Right atrium auricular region (tissue), 2 donors: ENCODE results near the gene DLG1. TPM values are rescaled to one million over a fixed set of nuclear protein-coding genes. Genes with fewer than 3 reads are reported as not detected.

Source experiments
- DNase-seq: peaks from one replicate; pipeline ENCODE4 v3.0.0-alpha.2; 2019; ENCODE audit warnings: low spot score
- H3K27ac ChIP-seq, 2 donors: fragments of 200-600 bp; sonication (generic); 1 replicate in 1 of 2; 2 replicates in 1 of 2; pipeline ENCODE4 v1.5.1; 2016 to 2019
- H3K27me3 ChIP-seq, 2 donors: fragments of 200-600 bp; sonication (generic); one replicate each; pipeline versions ENCODE4 v1.5.1 to v1.6.0; 2017 to 2019
- H3K36me3 ChIP-seq: fragments of 200-600 bp; sonication (generic); one replicate; pipeline ENCODE4 v1.5.1; 2016
- H3K4me1 ChIP-seq, 2 donors: fragments of 200-600 bp; sonication (generic); one replicate each; pipeline versions ENCODE4 v1.5.1 to v1.6.0; 2017 to 2019
- H3K4me3 ChIP-seq, 2 donors: fragments of 200-600 bp; sonication (generic); 1 replicate in 1 of 2; 2 replicates in 1 of 2; pipeline ENCODE4 v1.5.1; 2017 to 2019; ENCODE audit warnings: mild to moderate bottlenecking in 1 of 2, moderate library complexity in 1 of 2
- H3K9me3 ChIP-seq, 2 donors: fragments of 200-600 bp; sonication (generic); one replicate each; pipeline ENCODE4 v1.5.1; 2019
- total RNA-seq, 2 donors: library from RNA; depleted of rRNA; stranded (reverse); fragments of >200 nt; gene quantifications; one replicate each; pipeline ENCODE4 v1.1.0, GENCODE V29; 2016
- TF ChIP-seq, protein P1 (sequence below), 2 donors: fragments of 200-600 bp; sonication (generic); IDR thresholded peaks; one replicate each; pipeline ENCODE4 v1.5.1; 2019; ENCODE audit warnings: antibody characterized with exemption in 2 of 2

Gene DLG1
- total RNA-seq, 2 donors from 2014 or later = 24.4 to 49.9 TPM

DNA sequence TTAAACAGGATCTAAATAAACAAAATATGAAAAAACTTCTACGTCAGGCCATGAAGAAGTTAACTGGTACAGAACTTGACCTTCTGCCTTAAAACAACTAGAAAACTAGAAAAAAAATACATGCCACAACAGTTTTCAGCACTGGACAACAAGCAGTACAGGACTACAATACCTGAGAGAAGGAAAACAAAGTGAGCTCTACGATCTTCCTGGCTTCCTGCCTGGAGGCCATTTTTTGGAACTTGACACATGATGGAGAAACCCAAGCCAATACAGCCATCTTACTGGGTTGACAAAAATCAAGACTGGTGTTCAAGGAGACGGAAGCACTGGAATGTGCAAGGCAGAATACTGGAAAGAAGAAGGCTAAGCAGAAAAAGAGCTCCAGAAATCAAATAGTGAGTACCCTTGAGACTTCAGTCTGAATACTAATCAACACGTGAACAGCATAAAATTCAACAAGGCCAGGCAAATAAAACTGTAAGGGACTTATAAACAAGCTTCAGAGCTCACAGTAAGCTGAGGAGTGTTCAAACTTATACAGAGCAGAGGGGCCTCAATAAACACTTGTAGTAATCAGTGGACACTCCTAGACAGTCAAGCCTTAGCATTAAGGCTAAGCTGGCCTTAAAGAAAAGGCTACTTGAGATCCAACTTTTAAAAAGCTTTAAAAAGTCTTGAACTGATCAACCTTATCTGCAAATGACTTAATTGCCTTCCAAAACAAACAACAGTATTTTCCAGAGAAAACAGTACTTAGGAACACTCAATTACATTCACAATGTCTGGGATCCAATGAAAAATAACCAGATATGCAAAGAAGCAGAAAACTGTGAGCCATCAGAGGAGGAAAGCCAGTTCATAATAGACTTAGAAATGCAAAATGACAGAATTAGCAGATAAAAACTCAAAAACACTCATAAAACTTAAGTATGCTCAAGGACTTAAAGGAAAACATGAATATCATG, 63.2 kb downstream of the DLG1 start:
- Histone ChIP-seq H3K9me3 (peaks cover 0 to 17% of the 10 kb centered on the region in 2 donors), H3K27me3 (no peaks in the 10 kb centered on the region), H3K4me3 (no peak overlapping the region), H3K27ac (no peak overlapping the region), H3K36me3 (no peaks in the 10 kb centered on the region), H3K4me1 (no peaks in the 10 kb centered on the region)
- DNase-seq = no peak
- TF ChIP-seq, protein P1, sequence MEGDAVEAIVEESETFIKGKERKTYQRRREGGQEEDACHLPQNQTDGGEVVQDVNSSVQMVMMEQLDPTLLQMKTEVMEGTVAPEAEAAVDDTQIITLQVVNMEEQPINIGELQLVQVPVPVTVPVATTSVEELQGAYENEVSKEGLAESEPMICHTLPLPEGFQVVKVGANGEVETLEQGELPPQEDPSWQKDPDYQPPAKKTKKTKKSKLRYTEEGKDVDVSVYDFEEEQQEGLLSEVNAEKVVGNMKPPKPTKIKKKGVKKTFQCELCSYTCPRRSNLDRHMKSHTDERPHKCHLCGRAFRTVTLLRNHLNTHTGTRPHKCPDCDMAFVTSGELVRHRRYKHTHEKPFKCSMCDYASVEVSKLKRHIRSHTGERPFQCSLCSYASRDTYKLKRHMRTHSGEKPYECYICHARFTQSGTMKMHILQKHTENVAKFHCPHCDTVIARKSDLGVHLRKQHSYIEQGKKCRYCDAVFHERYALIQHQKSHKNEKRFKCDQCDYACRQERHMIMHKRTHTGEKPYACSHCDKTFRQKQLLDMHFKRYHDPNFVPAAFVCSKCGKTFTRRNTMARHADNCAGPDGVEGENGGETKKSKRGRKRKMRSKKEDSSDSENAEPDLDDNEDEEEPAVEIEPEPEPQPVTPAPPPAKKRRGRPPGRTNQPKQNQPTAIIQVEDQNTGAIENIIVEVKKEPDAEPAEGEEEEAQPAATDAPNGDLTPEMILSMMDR (IDR thresholded peaks at IDR 0.05) = no peak

DNA sequence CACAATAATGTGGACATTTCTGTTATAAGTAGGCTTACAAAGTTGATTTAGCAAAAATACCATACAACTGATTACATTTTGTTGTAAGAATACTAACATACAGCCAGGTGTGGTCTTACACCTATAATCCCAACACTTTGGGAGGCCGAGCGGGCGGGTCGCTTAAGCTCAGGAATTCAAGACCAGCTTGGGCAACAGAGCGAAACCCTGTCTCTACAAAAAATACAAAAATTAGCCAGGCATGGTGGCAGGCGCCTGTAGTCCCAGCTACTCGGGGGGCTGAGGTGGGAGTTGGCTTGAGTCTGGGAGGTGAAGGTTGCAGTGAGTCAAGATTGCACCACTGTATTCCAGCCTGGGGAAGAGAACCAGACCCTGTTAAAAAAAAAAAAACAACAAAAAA, 67.1 kb downstream of the DLG1 start:
- Histone ChIP-seq H3K9me3 (peaks cover 0 to 11% of the 10 kb centered on the region in 2 donors), H3K4me3 (no peak overlapping the region), H3K27me3 (no peaks in the 10 kb centered on the region), H3K4me1 (peaks cover 0 to 14% of the 10 kb centered on the region in 2 donors), H3K36me3 (no peaks in the 10 kb centered on the region), H3K27ac (no peak overlapping the region)
- no peak for DNase-seq
- TF ChIP-seq, protein P1 (IDR thresholded peaks at IDR 0.05) = no peak

DNA sequence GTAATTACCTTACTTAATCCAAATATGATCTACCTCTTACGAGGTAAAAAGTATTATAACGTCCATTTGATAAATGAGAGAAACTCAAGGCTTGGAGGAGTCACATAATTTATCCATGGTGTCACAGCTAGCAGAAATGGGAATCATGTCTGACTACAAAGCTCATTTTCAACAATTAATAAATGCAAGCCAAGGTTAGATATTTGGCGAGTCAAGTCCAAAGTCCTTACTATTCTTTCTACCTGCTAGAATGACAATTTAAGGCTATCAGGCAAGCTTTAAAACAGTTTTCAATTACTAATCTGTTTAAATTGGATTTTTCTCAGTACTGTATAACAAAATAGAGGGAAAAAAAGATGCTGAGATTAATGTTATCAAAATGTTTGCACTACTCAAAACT, 68.6 kb downstream of the DLG1 start:
- Histone ChIP-seq H3K27me3 (no peaks in the 10 kb centered on the region), H3K9me3 (no peaks in the 10 kb centered on the region), H3K4me3 (no peak overlapping the region), H3K27ac (no peak overlapping the region), H3K36me3 (no peaks in the 10 kb centered on the region), H3K4me1 (peaks cover 0 to 14% of the 10 kb centered on the region in 2 donors)
- no peak for DNase-seq
- TF ChIP-seq, protein P1 (IDR thresholded peaks at IDR 0.05) = no peak

DNA sequence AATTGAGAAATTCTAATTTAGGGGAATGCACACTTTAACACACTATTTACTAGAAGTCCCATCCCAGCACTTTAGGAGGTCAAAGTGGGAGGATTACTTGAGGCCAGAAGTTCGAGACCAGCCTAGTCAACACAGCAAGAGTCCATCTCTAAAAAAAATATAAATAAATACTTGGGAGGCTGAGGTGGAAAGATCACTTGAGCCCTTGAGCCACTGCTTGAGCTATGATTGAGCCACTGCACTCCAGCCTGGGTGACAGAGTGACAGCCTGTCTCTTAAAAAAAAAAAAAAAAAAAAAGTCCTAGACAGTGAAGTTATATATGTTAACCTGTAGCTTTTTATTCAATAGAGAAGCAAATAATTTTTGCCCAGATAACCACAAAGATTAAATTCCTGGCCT, 69.2 kb downstream of the DLG1 start:
- H3K27ac ChIP-seq = no peak overlapping the region
- H3K36me3 ChIP-seq = no peaks in the 10 kb centered on the region
- no peaks in the 10 kb centered on the region for H3K9me3 ChIP-seq
- H3K4me1 ChIP-seq = peaks cover 0 to 15% of the 10 kb centered on the region in 2 donors
- TF ChIP-seq, protein P1 (IDR thresholded peaks at IDR 0.05) = no peak
- H3K4me3 ChIP-seq = no peak overlapping the region
- no peaks in the 10 kb centered on the region for H3K27me3 ChIP-seq
- no peak for DNase-seq

DNA sequence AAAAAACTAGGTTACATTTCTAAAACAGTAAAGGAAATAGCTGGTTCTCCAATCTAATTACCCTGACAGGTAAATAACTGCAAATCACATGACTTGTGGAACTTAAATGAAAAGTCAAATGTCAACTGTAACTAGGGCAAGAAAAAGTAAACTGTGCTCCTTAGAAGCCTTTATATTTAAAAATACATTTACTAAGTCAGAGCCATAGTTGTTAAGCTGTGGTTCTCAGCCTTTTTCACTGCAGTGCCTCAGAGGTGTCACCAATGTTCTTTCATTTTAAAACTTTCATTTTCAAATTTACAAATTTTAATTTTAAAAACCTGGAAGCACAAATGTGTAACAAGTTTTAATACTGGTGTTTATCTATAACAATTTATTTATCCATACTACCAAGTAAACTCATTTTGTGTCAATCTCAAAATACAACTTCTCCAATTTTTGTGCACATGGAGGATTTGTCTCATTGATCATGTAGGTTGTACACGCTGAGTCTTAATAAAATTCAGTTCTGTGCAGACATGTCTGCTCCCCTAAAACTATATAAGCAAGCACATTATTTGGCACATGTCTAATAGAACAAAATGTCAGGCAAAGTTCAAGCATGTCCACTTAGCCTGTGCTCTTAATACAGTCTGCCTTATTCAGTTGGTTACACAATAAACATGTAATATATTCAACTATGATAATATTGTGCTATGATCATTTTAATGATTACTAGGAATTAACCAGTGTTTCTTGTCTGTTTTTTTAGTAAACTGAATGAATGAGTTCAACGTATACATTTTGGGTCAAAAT, 70.4 kb downstream of the DLG1 start:
- H3K9me3 ChIP-seq = no peaks in the 10 kb centered on the region
- H3K4me1 ChIP-seq = peaks cover 0 to 24% of the 10 kb centered on the region in 2 donors
- no peaks in the 10 kb centered on the region for H3K27me3 ChIP-seq
- TF ChIP-seq, protein P1 (IDR thresholded peaks at IDR 0.05) = no peak
- DNase-seq = no peak
- H3K36me3 ChIP-seq = no peaks in the 10 kb centered on the region
- H3K27ac ChIP-seq = no peak overlapping the region
- no peak overlapping the region for H3K4me3 ChIP-seq
